Measurements from ENCODE around the gene GPR87. TPM values are rescaled to one million over a fixed set of nuclear protein-coding genes. Genes with fewer than 3 reads are reported as not detected.

Gene GPR87
- total RNA-seq, 1 experiment from 2014 or later, result 15.5 TPM

- Histone ChIP-seq H3K4me1 (replicated peaks; ENCODE audit: insufficient read depth) (no peaks in the 10 kb centered on the region), H2AFZ (no peak overlapping the region), H3K9me2 (ENCODE audit: insufficient read depth) (no peaks in the 10 kb centered on the region), H3K27ac (no peak overlapping the region), H3K4me2 (no peak overlapping the region), H4K20me1 (ENCODE audit: insufficient read depth) (no peaks in the 10 kb centered on the region), H3F3A (ENCODE audit: insufficient read depth, low read depth) (no peaks in the 10 kb centered on the region), H3K9me3 (ENCODE audit: insufficient read depth, low read depth) (no peaks in the 10 kb centered on the region), H3K79me2 (ENCODE audit: low read depth) (no peaks in the 10 kb centered on the region), H3K27me3 (ENCODE audit: insufficient read depth, low read depth) (no peaks in the 10 kb centered on the region), H3K36me3 (ENCODE audit: low read depth) (no peaks in the 10 kb centered on the region), H3K4me3 (no peak overlapping the region)
- DNase-seq, result no peak
- no TSS peak for BruUV-seq (replicated peaks)
- ChIA-PET POLR2A (ENCODE audit: unreplicated experiment) (no interaction called here), CTCF (interaction anchor here (0.7 kb wide), 1 partner anchor 1255 kb away, joined by 3 read pairs; no protein-coding TSS in a partner anchor)
- TF ChIP-seq CTCF (conservative IDR thresholded peaks at IDR 0.05), result no peak
- intact Hi-C loops (cut with micrococcal nuclease; ENCODE audit: unreplicated experiment), result no loop called here
Measured at GRCh38 chr3:151248772-151249337, 67.8 kb downstream of the GPR87 start.

Other genes with a start within 250 kb of the GPR87 start
- gene MED12L, start 231.2 kb downstream of the GPR87 start, total RNA-seq (2021), result 3.0 and 4.0 TPM in 2 replicates
- not detected in 2 replicates for gene GPR171, start 113.6 kb downstream of the GPR87 start, total RNA-seq (2021)
- not detected in 2 replicates for gene P2RY14, start 38.3 kb downstream of the GPR87 start, total RNA-seq (2021)
- not detected in 2 replicates for gene P2RY13, start 12.7 kb upstream of the GPR87 start, total RNA-seq (2021)
- gene P2RY12, start 67.9 kb upstream of the GPR87 start, total RNA-seq (2021), result not detected in 2 replicates
- 0.25 and 0.55 TPM in 2 replicates for gene IGSF10, start 144.2 kb upstream of the GPR87 start, total RNA-seq (2021)

All from PC-9 (cell line).